GM12874 (cell line): Measurements from ENCODE around the gene RANBP9.

ENCODE experiments used
- TF ChIP-seq, protein P1 (sequence below): IDR thresholded peaks from 2 replicates; pipeline ENCODE4 v1.5.1; 2011; ENCODE audit warnings: low read depth, mild to moderate bottlenecking, control low read depth, low read length, moderate library complexity; ENCODE audit not compliant: insufficient read depth

Gene RANBP9

DNA sequence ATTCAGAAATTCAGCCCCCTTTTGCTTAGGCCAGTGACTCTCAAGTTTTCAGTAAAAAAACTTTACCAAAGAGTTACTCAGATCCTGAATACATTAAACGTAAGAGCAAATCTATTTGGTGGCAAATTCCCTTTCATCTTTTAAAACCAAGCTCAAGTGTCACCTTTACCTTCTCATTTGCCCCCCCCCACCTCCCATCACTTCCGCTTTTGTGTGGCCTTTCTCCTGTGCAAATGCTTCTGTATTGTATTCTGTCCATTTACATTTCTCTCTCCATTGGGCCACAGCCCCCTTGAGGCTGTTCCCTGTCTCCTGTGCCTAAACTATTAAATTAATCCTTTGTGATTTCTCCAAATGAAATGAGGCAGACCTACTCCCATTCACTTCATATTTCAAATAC, 94.6 kb downstream of the RANBP9 start:
- TF ChIP-seq, protein P1, sequence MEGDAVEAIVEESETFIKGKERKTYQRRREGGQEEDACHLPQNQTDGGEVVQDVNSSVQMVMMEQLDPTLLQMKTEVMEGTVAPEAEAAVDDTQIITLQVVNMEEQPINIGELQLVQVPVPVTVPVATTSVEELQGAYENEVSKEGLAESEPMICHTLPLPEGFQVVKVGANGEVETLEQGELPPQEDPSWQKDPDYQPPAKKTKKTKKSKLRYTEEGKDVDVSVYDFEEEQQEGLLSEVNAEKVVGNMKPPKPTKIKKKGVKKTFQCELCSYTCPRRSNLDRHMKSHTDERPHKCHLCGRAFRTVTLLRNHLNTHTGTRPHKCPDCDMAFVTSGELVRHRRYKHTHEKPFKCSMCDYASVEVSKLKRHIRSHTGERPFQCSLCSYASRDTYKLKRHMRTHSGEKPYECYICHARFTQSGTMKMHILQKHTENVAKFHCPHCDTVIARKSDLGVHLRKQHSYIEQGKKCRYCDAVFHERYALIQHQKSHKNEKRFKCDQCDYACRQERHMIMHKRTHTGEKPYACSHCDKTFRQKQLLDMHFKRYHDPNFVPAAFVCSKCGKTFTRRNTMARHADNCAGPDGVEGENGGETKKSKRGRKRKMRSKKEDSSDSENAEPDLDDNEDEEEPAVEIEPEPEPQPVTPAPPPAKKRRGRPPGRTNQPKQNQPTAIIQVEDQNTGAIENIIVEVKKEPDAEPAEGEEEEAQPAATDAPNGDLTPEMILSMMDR, result no peak

DNA sequence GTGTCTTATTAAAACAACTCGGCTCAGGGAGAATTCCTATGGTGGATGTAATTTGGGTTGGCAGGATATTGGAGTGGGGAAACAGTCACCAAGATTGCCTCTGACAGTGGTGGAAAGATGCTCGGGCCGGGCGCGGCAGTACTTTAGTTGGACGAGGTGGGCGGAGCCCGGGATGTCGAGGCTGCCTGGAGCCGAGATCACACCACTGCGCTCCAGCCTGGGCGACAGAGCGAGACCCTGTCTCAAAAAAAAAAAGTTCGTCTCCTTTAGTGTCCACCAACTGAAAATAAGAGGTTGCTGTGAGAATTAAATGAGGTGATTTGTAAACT, 95.9 kb downstream of the RANBP9 start:
- TF ChIP-seq, protein P1, result no peak

DNA sequence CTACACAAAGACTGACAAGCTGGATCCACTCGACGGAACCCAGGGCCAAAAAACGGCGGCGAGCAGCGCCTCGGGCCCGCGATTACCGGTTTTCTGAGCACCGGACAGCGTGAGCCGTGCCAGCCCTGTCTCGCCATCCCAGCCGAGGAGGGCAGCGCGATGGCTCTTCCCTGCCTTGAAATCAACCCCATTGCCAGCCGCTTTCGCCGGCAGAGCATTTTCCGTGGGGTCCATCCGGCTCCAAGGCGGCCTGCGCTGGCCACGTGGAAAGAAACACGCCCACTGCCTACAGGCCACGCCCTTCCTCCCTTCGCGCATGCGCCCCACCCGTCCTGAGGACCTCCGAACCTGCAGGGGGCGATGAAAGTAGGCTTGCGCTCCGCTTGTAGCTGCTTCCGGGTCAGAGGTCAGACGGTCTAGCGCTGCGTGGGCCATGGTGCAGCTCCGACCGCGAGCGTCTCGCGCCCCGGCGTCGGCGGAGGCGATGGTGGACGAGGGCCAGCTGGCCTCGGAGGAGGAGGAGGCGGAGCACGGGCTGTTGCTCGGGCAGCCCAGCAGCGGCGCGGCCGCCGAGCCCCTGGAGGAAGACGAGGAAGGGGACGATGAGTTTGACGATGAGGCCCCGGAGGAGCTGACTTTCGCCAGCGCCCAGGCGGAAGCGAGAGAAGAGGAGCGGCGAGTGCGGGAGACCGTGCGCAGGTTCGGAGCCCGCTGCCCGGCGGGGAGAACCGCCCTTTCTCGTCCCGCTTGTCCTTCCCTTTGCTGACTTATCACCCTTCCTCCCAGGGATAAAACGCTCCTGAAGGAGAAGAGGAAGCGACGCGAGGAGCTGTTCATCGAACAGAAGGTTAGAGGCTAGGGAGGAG, 96.5 kb downstream of the RANBP9 start, which contains the start of gene NOL7:
Gene NOL7 (plus strand): TSS at position 410 of the 866 bp plus-strand sequence. CDS start 24 bp downstream, at position 434.
- TF ChIP-seq, protein P1, result peak; percentile 97

GRCh38 chr6:13614126-13614925, 97.3 kb downstream of the RANBP9 start:
- TF ChIP-seq, protein P1, result no peak

DNA sequence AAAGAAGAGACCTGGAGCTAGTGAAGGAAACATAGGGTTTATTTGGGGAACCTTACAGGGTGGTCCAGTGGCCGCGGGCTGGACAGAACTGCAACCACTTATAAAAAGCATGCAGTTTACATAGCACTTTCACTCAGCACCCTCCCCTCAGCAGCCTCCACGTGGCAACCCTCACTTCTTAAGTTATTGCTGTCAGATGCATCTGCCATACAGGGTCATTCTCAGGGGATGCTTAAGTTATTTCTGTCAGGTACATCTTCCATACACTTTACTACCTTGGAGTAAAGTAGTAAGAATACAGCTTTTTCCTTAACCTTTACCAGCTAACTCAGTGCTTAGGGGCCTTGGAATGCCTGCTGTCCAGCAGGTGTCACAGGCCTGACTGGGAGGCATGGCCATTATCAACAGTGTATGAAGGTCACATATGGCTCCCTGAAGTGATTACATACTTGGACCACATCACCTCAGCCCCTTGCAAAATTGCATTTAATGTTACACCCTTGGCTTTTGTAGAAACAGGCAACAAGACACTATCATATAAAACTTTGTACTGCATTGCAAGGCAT, 98.5 kb downstream of the RANBP9 start:
- TF ChIP-seq, protein P1, result no peak

- TF ChIP-seq, protein P1, result no peak
These were observed 99.9 kb downstream of the RANBP9 start for GRCh38 chr6:13611715-13612114.

GRCh38 chr6:13605634-13606033, 106.0 kb downstream of the RANBP9 start:
- TF ChIP-seq, protein P1, result no peak
